GM18499 (cell line): ENCODE data around the gene CDKAL1.
A peak's percentile ranks its signal among the peaks of the same experiment; 100 is the strongest.

Experiments
- ATAC-seq: cut with Tn5 transposase; IDR thresholded peaks from one replicate; pipeline ENCODE4 v1.9.1; 2021; ENCODE audit warnings: moderate number of reproducible peaks; ENCODE audit not compliant: insufficient read depth, unreplicated experiment

CDKAL1 gene

GRCh38 chr6:20853828-20854227 lies 319.6 kb downstream of the CDKAL1 start:
- ATAC-seq: no peak

DNA sequence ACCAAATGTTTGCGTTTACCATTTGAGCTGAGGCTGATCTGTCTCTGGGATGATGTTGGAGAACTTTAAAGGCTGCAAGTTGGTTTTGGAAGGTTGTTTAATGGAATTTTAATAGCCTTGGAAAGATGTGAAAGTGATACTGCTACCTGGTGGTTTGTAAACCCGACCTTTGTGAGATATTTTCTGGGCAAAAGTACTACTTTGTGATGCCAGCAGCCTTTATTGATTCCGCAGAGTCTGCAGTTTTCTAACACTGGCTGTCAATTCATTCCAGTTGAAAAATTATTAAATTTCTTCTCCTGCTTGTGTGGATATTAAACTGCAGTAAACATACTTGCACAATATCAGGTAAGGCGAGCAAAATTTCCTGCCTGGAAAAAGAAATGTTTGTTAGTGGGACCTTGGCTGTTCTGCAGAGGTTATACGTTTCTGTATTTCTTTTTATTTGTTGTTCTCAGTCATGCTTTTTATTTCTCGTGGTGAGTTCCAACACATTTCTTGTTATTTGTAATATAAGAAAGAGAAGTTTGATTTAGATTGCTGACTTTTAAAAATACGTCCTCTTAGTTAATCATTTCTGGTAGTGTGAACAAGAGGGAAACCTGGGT lies 322.5 kb downstream of the CDKAL1 start:
- ATAC-seq: no peak

DNA sequence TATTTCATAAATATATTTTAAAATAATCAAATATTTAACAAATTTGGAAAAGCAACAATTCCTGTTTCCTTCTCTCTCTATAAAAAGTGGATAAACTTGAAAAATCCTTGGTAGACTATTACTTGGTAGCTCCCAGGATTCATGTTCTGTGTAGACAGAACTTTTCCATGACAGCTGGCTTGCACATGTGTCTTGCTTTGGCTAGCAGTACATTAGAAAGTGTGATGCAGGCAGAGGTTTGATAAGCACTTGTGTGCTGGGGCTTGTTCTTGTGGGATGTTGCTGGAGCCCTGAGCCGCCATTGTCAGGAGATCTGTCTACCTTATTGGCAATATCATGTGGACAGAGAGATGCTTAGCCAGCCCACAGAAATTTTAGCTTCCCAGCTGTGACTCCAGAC lies 327.2 kb downstream of the CDKAL1 start:
- no peak for ATAC-seq

DNA sequence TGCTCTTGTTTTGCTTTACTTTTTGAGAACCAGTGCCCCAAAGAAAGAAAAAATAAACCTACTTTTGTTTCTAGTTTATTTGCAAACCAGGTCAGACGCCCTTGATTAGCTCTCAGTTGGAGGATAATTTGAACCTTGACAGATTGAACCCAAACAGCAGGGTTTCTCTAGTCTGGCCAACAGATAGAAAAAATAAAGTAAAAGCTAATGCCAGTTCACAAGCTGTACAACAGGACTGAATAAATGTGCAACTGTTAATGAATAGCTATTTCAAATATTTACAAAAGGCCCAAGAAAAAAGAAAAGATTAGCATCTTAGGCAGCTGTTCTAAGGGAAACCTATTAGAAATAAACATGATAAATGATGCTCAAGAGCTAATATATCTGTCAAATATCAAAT lies 331.8 kb downstream of the CDKAL1 start:
- no peak for ATAC-seq

- ATAC-seq: no peak
Observed at GRCh38 chr6:20866935-20867703, 332.9 kb downstream of the CDKAL1 start.

DNA sequence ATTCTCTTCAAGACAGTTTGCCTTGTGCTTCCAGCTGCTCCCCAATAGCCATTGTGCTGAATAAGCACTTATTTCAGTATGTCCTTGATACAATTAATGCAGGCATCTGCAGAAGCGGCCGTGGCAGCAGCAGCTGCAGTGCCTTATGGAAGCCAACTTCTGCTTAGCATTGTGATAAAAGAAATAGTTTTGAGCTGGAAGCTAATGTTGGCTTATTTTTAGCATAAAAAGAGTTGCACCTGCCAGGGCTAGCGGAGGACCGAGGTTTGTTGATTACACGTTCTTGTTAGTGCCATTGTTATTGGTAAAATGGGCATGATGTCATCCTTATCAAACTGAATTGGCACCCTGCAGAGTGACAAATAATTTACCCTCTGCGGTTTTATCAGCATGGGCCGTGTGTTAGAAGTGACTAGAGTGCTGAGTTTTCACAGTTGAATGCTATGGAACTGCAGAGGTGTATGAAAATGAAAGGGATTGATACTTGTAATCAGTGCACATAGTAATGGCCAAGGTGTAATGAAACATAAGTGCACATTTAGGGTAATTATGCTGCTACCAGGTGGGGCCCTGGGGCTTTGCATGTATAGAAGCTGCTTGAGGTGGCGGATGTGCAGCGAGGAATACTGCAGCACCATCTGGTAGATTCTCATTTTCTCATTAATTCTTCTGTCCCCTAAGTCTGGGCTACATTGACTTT lies 334.3 kb downstream of the CDKAL1 start:
- ATAC-seq: no peak

- ATAC-seq: no peak
Observed at GRCh38 chr6:20870021-20870420, 335.8 kb downstream of the CDKAL1 start.

GRCh38 chr6:20870493-20870892 lies 336.2 kb downstream of the CDKAL1 start:
- no peak for ATAC-seq

DNA sequence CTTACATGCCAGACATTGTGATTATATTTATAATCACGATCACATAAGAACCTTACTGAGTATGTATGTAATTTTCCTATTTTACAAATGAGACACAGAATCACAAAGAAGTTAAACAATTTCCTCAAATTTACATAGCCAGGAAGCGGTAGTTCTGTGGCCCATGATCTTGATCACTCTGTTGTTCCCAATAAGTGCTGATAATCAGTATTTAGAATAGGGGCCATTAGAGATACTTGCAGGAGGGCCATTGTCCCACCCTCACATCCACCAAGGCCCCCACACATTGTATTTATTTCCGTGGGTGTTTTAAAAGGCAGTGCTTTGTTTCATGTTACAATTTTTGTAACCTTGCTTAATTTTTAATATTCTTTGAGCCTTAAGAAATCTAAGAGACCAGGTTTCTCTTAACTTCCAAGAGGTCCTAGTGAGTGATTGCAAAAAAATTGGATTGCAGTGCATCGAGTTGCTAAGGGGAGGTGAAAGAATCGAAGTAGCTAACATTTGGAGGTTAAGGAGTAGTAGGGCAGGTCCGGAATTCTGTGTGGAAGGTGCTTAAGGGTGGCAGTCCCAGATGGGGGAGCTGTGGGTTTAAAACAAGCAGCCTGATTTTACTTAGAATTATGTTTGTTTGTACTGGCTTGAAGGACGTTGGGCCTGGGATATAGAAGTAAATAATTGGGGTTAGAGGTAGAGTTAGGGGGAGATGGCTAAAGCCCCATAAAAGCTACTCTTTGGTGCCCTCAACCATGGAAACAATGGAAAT lies 339.4 kb downstream of the CDKAL1 start:
- ATAC-seq: no peak

GRCh38 chr6:20875369-20875963 lies 341.2 kb downstream of the CDKAL1 start:
- no peak for ATAC-seq

DNA sequence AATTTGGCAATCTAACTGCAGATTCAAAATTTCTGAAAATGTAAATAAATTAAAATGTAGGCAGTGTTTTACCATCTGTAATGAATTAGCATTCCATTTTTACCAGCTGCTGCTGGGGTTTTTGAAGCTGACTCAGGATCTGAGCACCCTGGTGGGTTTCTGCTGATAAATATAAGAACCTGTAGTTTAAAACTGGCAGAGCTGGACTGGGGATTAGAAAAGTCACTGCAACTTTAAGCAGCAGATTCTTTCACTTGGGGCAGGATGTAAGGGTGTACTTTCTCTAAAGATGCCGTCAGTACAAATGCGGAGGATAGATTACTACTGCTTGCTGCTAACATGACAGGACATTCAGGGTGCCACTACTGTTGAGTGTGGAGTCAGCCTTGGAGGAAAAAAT lies 341.8 kb downstream of the CDKAL1 start:
- no peak for ATAC-seq

DNA sequence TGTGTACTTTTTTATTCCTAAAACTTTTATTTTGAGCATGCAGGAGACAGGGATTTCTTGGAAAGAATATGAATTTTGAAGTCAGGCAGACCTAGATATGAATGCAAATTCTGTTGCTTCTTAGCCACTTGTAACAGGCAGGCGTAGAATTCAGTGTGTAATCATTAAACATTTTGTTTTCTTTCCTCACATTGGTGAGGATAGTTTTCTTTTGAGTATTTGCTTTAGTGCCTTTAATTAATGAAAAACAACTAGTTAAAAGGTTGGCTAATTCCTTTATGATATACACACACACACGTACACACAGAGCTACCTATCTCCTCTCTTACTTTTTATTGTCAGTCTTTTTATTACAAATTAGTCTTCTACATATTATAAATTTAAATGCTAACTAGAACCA lies 342.3 kb downstream of the CDKAL1 start:
- no peak for ATAC-seq

DNA sequence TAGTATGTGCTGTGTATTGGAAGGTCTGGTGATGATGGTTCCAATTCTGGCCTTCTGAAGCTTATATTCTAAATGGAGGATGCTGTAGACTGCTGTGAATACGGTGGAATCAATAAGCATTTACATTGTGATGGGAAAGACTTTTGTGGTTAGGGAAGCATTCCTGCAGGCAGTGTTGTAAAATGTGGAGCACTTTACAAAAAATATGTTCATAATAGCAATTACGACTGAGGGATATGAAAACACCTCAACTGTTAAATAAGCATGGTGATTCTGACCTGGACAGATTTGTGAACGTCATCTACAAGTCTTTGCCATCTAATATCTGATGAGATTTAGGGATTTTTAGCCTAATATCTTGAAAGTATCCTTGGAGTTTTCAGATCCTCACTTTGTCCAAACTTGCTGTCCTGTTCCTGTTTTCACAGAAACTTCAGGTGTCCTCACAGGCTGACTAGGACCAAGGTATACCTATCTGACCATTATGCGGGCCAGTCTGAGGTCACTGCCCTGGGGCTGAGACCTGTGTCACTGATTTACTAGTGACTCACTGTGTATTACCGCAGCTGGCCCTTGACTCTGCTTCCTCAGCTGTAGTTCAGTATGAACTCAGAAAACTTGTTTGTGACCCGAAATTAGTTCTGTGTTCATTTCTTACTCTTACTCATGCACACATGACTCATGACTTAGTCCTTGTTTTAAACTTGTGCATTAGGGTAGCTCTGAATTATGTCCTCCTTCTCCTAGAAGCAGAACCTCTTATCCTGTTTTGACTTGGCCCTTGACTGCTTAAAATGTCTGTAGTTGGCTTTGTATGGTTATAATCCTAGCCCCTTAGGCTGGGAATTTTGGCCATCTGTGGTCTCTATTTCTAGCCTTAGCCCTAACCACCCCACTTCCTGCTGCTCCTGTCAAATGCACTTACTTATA lies 343.0 kb downstream of the CDKAL1 start:
- ATAC-seq: peak; percentile 98

- ATAC-seq: no peak
Observed at GRCh38 chr6:20879121-20879520, 344.9 kb downstream of the CDKAL1 start.

GRCh38 chr6:20879526-20879925 lies 345.3 kb downstream of the CDKAL1 start:
- ATAC-seq: no peak

- no peak for ATAC-seq
Observed at GRCh38 chr6:20881365-20881764, 347.1 kb downstream of the CDKAL1 start.

DNA sequence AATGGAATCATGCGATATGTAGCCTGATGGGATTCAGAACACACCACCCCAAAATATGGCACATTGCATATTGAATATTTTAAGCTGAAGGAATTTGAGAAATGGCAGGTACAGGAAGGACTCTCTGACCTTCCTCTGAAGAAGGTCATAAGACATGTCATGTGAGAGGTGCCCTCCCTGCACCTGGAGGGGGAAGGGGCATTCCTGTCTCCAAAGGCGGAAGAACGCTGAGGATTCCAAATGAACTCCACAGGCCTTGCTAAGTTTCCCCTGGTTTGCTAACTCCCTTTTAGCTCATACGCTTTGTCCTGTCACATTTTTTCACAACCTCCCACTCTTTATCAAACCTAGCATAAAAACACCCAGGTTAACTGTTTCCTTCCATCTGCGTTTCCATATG lies 347.8 kb downstream of the CDKAL1 start:
- ATAC-seq: no peak

- no peak for ATAC-seq
Observed at GRCh38 chr6:20885076-20885475, 350.8 kb downstream of the CDKAL1 start.

DNA sequence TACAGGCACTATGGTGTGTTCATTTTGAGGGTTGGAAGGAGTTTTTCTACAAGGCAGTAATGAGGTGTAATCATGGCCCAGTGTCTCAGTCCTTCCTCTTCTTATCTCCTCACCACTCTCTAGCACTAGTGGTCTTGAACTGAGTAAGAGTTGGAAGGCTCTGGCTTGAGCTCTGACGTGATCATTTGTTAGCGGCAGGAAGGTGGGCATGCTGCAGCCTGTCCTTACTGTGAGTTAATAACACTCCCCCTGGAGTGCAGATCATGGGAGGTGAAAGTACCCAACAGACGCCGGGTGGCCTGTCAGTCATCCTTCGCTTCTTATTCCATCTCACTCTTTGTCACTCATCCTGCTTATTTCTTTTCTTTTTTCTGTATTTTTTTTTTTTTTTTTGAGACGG lies 356.9 kb downstream of the CDKAL1 start:
- ATAC-seq: no peak
